ENCODE measurements around the gene HPD. TPM values are rescaled to one million over a fixed set of nuclear protein-coding genes. Genes with fewer than 3 reads are reported as not detected.

HPD gene
- polyA plus RNA-seq, 1 of the 3 experiments (the other 2 are of a cell fraction) = 1.9 TPM

DNA sequence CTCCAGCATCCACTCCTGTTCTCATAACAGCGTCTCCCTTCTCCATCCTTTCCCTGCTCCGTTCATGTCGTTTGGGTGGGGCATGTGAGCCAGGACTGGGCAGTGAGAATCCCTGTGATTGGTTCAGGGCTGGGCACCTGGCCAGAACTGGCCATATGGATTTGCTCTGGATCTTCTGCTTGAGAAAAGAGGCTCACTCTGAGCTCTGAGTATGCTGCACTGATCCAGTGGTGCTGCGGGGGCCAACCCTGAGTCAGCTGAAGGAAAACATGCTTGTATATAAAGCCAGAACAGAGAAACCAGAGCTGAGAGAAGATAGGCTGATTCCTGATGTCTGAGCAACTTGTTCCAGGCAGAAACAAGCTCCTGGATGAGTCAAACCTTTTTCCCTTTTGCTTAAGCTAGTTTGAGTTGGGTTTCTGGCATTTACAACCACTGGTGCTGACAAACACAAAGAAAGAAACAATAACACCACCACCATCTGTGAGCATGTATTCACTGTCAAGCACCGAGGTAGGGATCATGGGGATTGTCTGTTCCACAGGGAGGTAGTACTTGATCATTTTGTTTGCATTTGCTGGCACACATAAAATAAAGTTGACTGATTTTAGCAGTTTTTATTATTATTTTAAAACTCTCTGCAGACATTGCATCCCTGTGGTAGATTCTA is 14.0 kb upstream of the HPD start (continued):
- no peak for TF ChIP-seq TEAD4 (IDR thresholded peaks at IDR 0.05; ENCODE audit: borderline replicate concordance, insufficient read depth)
- TF ChIP-seq CTCF (IDR thresholded peaks at IDR 0.05) = no peak
- no peak for TF ChIP-seq EZH2phosphoT487 (IDR thresholded peaks at IDR 0.05; ENCODE audit: borderline replicate concordance, low read depth)
- TF ChIP-seq TCF12 (IDR thresholded peaks at IDR 0.05) = peak; percentile 85
- no peak for TF ChIP-seq REST (IDR thresholded peaks at IDR 0.05; ENCODE audit: low read depth, low read length)
- no peak for TF ChIP-seq RXRA (IDR thresholded peaks at IDR 0.05; ENCODE audit: borderline replicate concordance, low read depth)
- no peak for TF ChIP-seq MEF2A (IDR thresholded peaks at IDR 0.05; ENCODE audit: borderline replicate concordance, low read depth)
- TF ChIP-seq JUND (IDR thresholded peaks at IDR 0.05) = peak; percentile 48; the same call in 1 of the 2 replicates
- TF ChIP-seq, protein P1, sequence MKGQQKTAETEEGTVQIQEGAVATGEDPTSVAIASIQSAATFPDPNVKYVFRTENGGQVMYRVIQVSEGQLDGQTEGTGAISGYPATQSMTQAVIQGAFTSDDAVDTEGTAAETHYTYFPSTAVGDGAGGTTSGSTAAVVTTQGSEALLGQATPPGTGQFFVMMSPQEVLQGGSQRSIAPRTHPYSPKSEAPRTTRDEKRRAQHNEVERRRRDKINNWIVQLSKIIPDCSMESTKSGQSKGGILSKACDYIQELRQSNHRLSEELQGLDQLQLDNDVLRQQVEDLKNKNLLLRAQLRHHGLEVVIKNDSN (IDR thresholded peaks at IDR 0.05; ENCODE audit: borderline replicate concordance, low read depth) = peak; percentile 56; the same call in 1 of the 2 replicates
- TF ChIP-seq FOXJ3 (CRISPR knock-in tag; IDR thresholded peaks at IDR 0.05) = peak; percentile 71; the same call in 1 of the 2 replicates
- TF ChIP-seq, protein P2, sequence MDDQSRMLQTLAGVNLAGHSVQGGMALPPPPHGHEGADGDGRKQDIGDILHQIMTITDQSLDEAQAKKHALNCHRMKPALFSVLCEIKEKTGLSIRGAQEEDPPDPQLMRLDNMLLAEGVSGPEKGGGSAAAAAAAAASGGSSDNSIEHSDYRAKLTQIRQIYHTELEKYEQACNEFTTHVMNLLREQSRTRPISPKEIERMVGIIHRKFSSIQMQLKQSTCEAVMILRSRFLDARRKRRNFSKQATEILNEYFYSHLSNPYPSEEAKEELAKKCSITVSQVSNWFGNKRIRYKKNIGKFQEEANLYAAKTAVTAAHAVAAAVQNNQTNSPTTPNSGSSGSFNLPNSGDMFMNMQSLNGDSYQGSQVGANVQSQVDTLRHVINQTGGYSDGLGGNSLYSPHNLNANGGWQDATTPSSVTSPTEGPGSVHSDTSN (IDR thresholded peaks at IDR 0.05) = peak; percentile 52; the same call in 1 of the 2 replicates
- TF ChIP-seq SMC3 (IDR thresholded peaks at IDR 0.05; ENCODE audit: low read depth, low read length) = no peak
- TF ChIP-seq GABPA (IDR thresholded peaks at IDR 0.05; ENCODE audit: low read depth) = no peak
- TF ChIP-seq, protein P3, sequence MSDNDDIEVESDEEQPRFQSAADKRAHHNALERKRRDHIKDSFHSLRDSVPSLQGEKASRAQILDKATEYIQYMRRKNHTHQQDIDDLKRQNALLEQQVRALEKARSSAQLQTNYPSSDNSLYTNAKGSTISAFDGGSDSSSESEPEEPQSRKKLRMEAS (IDR thresholded peaks at IDR 0.05; ENCODE audit: low read depth) = peak; percentile 74
- peak; percentile 13 to 19; a peak in 2 of 4 replicates for TF ChIP-seq EP300 (IDR thresholded peaks at IDR 0.05; ENCODE audit: borderline replicate concordance in 1 of 2, low read depth in 1 of 2, low read length in 1 of 2)
- TF ChIP-seq GATA2 (CRISPR knock-in tag; IDR thresholded peaks at IDR 0.05) = no peak
